ENCODE results near the gene CLDN9.

GRCh38 chr16:3049921-3050481, 37.3 kb downstream of the CLDN9 start:
- TF ChIP-seq CTCF (IDR thresholded peaks at IDR 0.05) (no peak), POLR2A (IDR thresholded peaks at IDR 0.05) (no peak), POLR2AphosphoS5 (IDR thresholded peaks at IDR 0.05) (no peak)

All from gastroesophageal sphincter (tissue), 3 donors.